Kidney (tissue), 14 donors: ENCODE results near the gene BNC2. TPM values are rescaled to one million over a fixed set of nuclear protein-coding genes. Genes with fewer than 3 reads are reported as not detected.

ENCODE experiments used
- DNase-seq, 5 donors: peaks; one replicate each; pipeline ENCODE4 v3.0.0-alpha.2; 2013 to 2020
- FAIRE-seq: peaks from 2 replicates; lab custom pipeline; 2012; peaks lifted over from hg19 to GRCh38; lab: Jason Lieb, UNC
- H3K27ac ChIP-seq, 2 donors: one replicate each; pipeline ENCODE4 v1.7.0; 2013; ENCODE audit warnings: low read depth in 2 of 2, low read length in 2 of 2, inconsistent platforms in 1 of 2
- H3K27me3 ChIP-seq: one replicate; pipeline ENCODE4 v1.7.1; 2013; ENCODE audit warnings: low read length, inconsistent platforms; ENCODE audit not compliant: control insufficient read depth, insufficient read depth
- H3K36me3 ChIP-seq, 3 donors: one replicate each; pipeline versions ENCODE4 v1.7.0 to v1.7.1; 2013; ENCODE audit warnings: low read length in 3 of 3, control low read depth in 1 of 3, inconsistent platforms in 1 of 3; ENCODE audit not compliant: insufficient read depth in 3 of 3, control insufficient read depth in 2 of 3
- H3K4me1 ChIP-seq, 3 donors: one replicate each; pipeline versions ENCODE4 v1.7.0 to v1.7.1; 2013; ENCODE audit warnings: low read length in 3 of 3, inconsistent platforms in 1 of 3, low read depth in 1 of 3; ENCODE audit not compliant: control insufficient read depth in 2 of 3, insufficient read depth in 2 of 3
- H3K4me3 ChIP-seq, 3 donors: one replicate each; pipeline versions ENCODE4 v1.7.0 to v1.8.1; 2013; ENCODE audit warnings: low read length in 3 of 3, control low read depth in 1 of 3, inconsistent platforms in 1 of 3
- H3K9ac ChIP-seq, 3 donors: one replicate each; pipeline versions ENCODE4 v1.7.0 to v1.7.1; 2013; ENCODE audit warnings: low read length in 3 of 3, control low read depth in 1 of 3, inconsistent platforms in 1 of 3
- H3K9me3 ChIP-seq, 3 donors: one replicate each; pipeline versions ENCODE4 v1.7.0 to v1.7.1; 2013; ENCODE audit warnings: low read length in 3 of 3, control low read depth in 1 of 3, inconsistent platforms in 1 of 3; ENCODE audit not compliant: control insufficient read depth in 2 of 3, insufficient read depth in 1 of 3
- intact Hi-C: fragments of 100-400 bp; cut with DNase I; formaldehyde crosslinking; loops from one replicate; pipeline ENCODE4 v1.11.1; 2022
- polyA plus RNA-seq: library from polyadenylated mRNA; stranded (reverse); fragments of 350-450 nt; fragmentation: Illumina TruSeq; extraction: RNeasy Lipid Tissue Mini Kit (QIAGEN cat#74804); gene quantifications from one replicate; pipeline ENCODE4 v1.2.3, GENCODE V29; 2014; ENCODE audit warnings: low read depth, low replicate concordance; ENCODE audit not compliant: insufficient read depth
- total RNA-seq: library from RNA; stranded (reverse); fragmentation: NEBNext Ultra II Directional; extraction: Animal tissue kit (Norgen Biotek cat#: 25700); gene quantifications from one replicate; pipeline ENCODE4 v1.2.1, GENCODE V29; 2021
- TF ChIP-seq, protein P1 (sequence below): IDR thresholded peaks from 3 replicates; pipeline ENCODE4 v1.5.1; 2012; ENCODE audit warnings: mild to moderate bottlenecking, moderate library complexity, borderline replicate concordance; ENCODE audit not compliant: insufficient read depth; ENCODE audit errors: extremely low read depth
- donor health status: control.
- donor health status: control.
- donor health status: control.
- donor health status: control.
- donor health status: control.
- donor health status: DM: yes; HTN: yes; CAD: no.
- donor health status: Normal renal cell carcinoma (clear cell type).

BNC2 gene
- total and polyA plus RNA-seq, 2 donors from 2014 or later: 5.4 to 37.9 TPM

DNA sequence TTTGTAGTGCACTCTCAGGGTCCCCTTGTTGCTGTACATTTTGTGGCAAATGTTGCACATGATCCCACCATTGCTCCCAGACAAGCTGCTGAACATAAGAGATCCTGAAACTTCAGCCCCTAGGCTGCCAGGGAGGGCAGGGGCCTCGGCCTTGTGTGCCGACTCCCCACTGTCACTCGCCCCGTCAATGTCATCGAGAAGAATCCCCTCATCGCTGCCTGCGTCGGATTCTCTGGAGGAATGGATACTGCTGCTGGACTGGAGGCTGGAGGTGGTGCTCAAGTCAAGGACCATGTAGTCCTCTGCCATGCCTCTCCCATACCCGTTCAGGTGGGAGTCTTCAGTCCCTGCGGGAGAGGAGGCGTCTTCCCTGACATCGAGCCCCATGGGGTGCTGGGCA, 451.3 kb downstream of the BNC2 start:
- intact Hi-C loops: no loop called here
- Histone ChIP-seq H3K9ac (no peak overlapping the region), H3K27me3 (no peaks in the 10 kb centered on the region), H3K4me1 (no peaks in the 10 kb centered on the region), H3K4me3 (no peak overlapping the region), H3K36me3 (no peaks in the 10 kb centered on the region), H3K27ac (no peak overlapping the region), H3K9me3 (no peaks in the 10 kb centered on the region)
- DNase-seq: no peak
- no peak for FAIRE-seq
- TF ChIP-seq, protein P1, sequence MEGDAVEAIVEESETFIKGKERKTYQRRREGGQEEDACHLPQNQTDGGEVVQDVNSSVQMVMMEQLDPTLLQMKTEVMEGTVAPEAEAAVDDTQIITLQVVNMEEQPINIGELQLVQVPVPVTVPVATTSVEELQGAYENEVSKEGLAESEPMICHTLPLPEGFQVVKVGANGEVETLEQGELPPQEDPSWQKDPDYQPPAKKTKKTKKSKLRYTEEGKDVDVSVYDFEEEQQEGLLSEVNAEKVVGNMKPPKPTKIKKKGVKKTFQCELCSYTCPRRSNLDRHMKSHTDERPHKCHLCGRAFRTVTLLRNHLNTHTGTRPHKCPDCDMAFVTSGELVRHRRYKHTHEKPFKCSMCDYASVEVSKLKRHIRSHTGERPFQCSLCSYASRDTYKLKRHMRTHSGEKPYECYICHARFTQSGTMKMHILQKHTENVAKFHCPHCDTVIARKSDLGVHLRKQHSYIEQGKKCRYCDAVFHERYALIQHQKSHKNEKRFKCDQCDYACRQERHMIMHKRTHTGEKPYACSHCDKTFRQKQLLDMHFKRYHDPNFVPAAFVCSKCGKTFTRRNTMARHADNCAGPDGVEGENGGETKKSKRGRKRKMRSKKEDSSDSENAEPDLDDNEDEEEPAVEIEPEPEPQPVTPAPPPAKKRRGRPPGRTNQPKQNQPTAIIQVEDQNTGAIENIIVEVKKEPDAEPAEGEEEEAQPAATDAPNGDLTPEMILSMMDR: no peak

DNA sequence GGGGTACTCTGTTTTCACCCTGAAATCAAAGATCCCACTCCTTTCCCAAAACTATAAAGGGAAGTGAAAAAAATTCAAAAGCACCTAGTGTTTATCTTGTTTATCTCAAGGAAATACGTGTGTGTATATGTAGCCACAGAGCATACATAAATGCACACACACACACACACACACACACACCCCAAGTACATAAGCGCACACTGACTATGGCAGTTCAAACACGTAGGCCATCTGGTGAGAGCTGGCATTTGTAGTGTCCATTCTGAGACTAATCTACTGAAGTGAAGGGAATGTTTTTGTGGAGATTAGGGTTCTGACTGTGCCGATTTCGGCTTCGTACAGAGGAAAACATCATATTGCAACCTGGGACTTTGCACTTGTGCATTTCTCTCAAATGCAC, 451.7 kb downstream of the BNC2 start:
- Histone ChIP-seq H3K27ac (no peak overlapping the region), H3K4me3 (no peak overlapping the region), H3K27me3 (no peaks in the 10 kb centered on the region), H3K36me3 (no peaks in the 10 kb centered on the region), H3K4me1 (no peaks in the 10 kb centered on the region), H3K9ac (no peak overlapping the region), H3K9me3 (no peaks in the 10 kb centered on the region)
- DNase-seq (no peak), FAIRE-seq (no peak)
- TF ChIP-seq, protein P1: no peak
- intact Hi-C loops: no loop called here

DNA sequence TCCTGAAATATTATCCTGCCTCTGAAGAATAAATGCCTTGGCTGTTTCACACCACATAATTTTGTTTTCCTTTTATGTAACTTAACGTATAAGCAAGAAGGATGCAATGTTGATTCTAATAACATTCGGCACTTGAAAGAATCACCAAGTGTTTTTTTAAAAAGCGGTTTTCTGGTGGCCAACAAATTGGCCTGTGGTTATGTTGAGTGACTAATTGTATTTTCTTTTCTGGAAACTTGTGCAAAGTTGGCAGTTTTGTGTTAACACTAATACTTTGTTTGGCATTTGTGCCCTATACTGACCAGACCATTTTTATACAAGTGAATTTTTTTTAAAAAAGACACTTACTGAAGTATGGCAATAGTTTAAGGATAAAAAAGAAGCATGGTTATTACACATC, 452.7 kb downstream of the BNC2 start:
- intact Hi-C loops: no loop called here

More for the DNA sequence above, 452.7 kb downstream of the BNC2 start:
- Histone ChIP-seq H3K9me3 (no peaks in the 10 kb centered on the region), H3K27ac (no peak overlapping the region), H3K27me3 (no peaks in the 10 kb centered on the region), H3K4me3 (no peak overlapping the region), H3K9ac (no peak overlapping the region), H3K36me3 (no peaks in the 10 kb centered on the region), H3K4me1 (no peaks in the 10 kb centered on the region)
- TF ChIP-seq, protein P1: no peak
- no peak for FAIRE-seq
- no peak for DNase-seq
